ENCODE data around the gene MYO15B. TPM values are rescaled to one million over a fixed set of nuclear protein-coding genes. Genes with fewer than 3 reads are reported as not detected.

MYO15B gene
- total RNA-seq, 4 donors from 2014 or later = 4.5 to 34.6 (median 14.3) TPM

GRCh38 chr17:75624021-75624420 lies 36.4 kb downstream of the MYO15B start:
- ATAC-seq (no peak), DNase-seq (no peak)
- no peak overlapping the region for H3K4me3 ChIP-seq
- TF ChIP-seq POLR2A (IDR thresholded peaks at IDR 0.05) (no peak), CTCF (IDR thresholded peaks at IDR 0.05 in 4 of 5, conservative IDR thresholded peaks at IDR 0.05 in 1 of 5) (no peak)
- peaks cover 0 to 9% of the 10 kb centered on the region in 2 donors for H3K4me1 ChIP-seq
- no peak overlapping the region for H3K27ac ChIP-seq
- intact Hi-C loops (cut with DNase I; ENCODE audit: low total_unique reads) = no loop called here
- in situ Hi-C loops (cut with MboI; ENCODE audit: low sequenced_read_pairs in 4 of 4) = no loop called here
- no peaks in the 10 kb centered on the region for H3K27me3 ChIP-seq
- H3K36me3 ChIP-seq = peaks cover 0 to 20% of the 10 kb centered on the region in 2 donors
- H3K9me3 ChIP-seq = no peaks in the 10 kb centered on the region

- Histone ChIP-seq H3K27ac (no peak overlapping the region), H3K9me3 (no peaks in the 10 kb centered on the region), H3K36me3 (peaks cover 0 to 20% of the 10 kb centered on the region in 2 donors), H3K27me3 (no peaks in the 10 kb centered on the region), H3K4me3 (no peak overlapping the region), H3K4me1 (peaks cover 0 to 9% of the 10 kb centered on the region in 2 donors)
- TF ChIP-seq POLR2A (IDR thresholded peaks at IDR 0.05) = no peak
- TF ChIP-seq CTCF (IDR thresholded peaks at IDR 0.05 in 4 of 5, conservative IDR thresholded peaks at IDR 0.05 in 1 of 5) = no peak
- DNase-seq = no peak
- in situ Hi-C loops (cut with MboI; ENCODE audit: low sequenced_read_pairs in 4 of 4) (no loop called here), intact Hi-C loops (cut with DNase I; ENCODE audit: low total_unique reads) (no loop called here)
- ATAC-seq = no peak
These were observed 37.2 kb downstream of the MYO15B start for GRCh38 chr17:75624714-75625345.

GRCh38 chr17:75625813-75626486 lies 38.4 kb downstream of the MYO15B start:
- no peaks in the 10 kb centered on the region for H3K27me3 ChIP-seq
- peaks cover 0 to 9% of the 10 kb centered on the region in 2 donors for H3K4me1 ChIP-seq
- no peak overlapping the region for H3K27ac ChIP-seq
- no peak for TF ChIP-seq POLR2A (IDR thresholded peaks at IDR 0.05)
- TF ChIP-seq CTCF (IDR thresholded peaks at IDR 0.05 in 4 of 5, conservative IDR thresholded peaks at IDR 0.05 in 1 of 5) = peak in 2 of 5 experiments; percentile 27 to 42
- peaks cover 0 to 20% of the 10 kb centered on the region in 2 donors for H3K36me3 ChIP-seq
- DNase-seq (no peak), ATAC-seq (no peak)
- no peak overlapping the region for H3K4me3 ChIP-seq
- intact Hi-C loops (cut with DNase I; ENCODE audit: low total_unique reads) = no loop called here
- H3K9me3 ChIP-seq = no peaks in the 10 kb centered on the region
- in situ Hi-C loops (cut with MboI; ENCODE audit: low sequenced_read_pairs in 4 of 4) = no loop called here

GRCh38 chr17:75626496-75627038 lies 39.0 kb downstream of the MYO15B start:
- in situ Hi-C loops (cut with MboI; ENCODE audit: low sequenced_read_pairs in 4 of 4) = no loop called here
- H3K27ac ChIP-seq = no peak overlapping the region
- intact Hi-C loops (cut with DNase I; ENCODE audit: low total_unique reads) = no loop called here
- no peak for TF ChIP-seq CTCF (IDR thresholded peaks at IDR 0.05 in 4 of 5, conservative IDR thresholded peaks at IDR 0.05 in 1 of 5)
- no peak for TF ChIP-seq POLR2A (IDR thresholded peaks at IDR 0.05)
- peaks cover 0 to 20% of the 10 kb centered on the region in 2 donors for H3K36me3 ChIP-seq
- no peak overlapping the region for H3K4me3 ChIP-seq
- DNase-seq = no peak
- no peaks in the 10 kb centered on the region for H3K27me3 ChIP-seq
- no peaks in the 10 kb centered on the region for H3K9me3 ChIP-seq
- H3K4me1 ChIP-seq = peaks cover 0 to 9% of the 10 kb centered on the region in 2 donors
- no peak for ATAC-seq
